ENCODE data around the gene GATAD2B. TPM values are rescaled to one million over a fixed set of nuclear protein-coding genes. Genes with fewer than 3 reads are reported as not detected.

GATAD2B gene
- total and polyA plus RNA-seq, 2 donors (not counting 3 experiments of a cell fraction or from before 2014, with no cell fraction given) = 8.5 to 46.3 TPM

DNA sequence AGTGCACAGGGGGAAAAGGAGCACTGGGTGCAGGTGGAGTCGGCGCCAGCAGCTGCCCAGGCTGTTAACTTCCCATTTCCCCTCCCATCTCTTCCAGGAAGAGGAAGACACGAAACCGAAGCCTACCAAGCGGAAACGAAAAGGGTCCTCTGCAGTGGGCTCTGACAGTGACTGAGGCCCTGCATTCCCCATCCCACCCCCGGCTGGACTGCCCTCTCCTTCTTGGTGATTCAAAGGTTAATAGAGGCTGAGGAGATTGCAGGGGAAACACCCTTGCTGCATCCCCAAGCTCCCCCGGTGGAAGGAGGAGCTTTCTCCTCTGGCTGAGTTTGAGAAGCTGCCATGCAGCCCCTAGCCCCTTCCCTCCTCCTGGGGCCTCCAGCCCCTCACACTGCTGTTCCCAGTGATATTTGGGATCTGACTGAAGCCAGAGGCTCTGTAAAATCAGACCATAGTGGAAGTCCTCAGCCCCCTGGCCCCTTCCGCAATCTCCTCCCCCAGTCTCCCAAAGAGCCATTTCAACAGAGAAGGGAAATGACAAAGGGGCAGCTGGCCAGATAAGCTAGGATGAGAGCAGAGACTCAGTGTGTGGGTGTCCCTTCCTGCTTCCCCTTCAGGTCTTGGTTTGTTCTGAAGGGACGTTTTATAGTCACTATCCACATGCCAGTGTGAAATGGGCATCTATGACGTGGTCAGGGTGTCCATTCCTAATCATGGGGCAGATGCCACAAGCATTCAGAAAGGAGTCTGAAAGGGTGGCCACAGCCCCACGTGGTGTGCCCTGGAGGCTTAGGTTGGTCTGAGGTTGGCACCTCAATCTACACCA, 149.5 kb downstream of the GATAD2B start:
- Histone ChIP-seq H3K9me1 (replicated peaks; ENCODE audit: control insufficient read depth, extremely low read depth, insufficient read depth, low read length) (no peaks in the 10 kb centered on the region), H3K36me3 (ENCODE audit: control insufficient read depth in 2 of 2, extremely low read depth in 1 of 2, insufficient read depth in 2 of 2, low read length in 2 of 2) (peaks cover 3 to 13% of the 10 kb centered on the region in 2 experiments), H3K27ac (ENCODE audit: insufficient read depth, low read depth, low read length) (peak overlapping the region; percentile 10), H2AFZ (ENCODE audit: low read depth, low read length) (peak overlapping the region; percentile 2), H3K4me2 (ENCODE audit: insufficient read depth, low read length) (no peak overlapping the region), H3K4me1 (ENCODE audit: control insufficient read depth, extremely low read depth, insufficient read depth, low read length) (peaks cover 51% of the 10 kb centered on the region), H3K27me3 (ENCODE audit: control insufficient read depth in 2 of 2, insufficient read depth in 2 of 2, low read length in 2 of 2) (no peaks in the 10 kb centered on the region), H3K79me2 (ENCODE audit: control insufficient read depth, insufficient read depth, low read length) (no peaks in the 10 kb centered on the region), H3K9ac (replicated peaks; ENCODE audit: extremely low read depth, insufficient read depth, low read length) (peak overlapping the region; percentile 10), H4K20me1 (replicated peaks; ENCODE audit: control insufficient read depth, extremely low read depth, insufficient read depth, low read length) (no peaks in the 10 kb centered on the region), H3K4me3 (replicated peaks in 1 of 3; ENCODE audit: insufficient read depth in 1 of 3, low read depth in 1 of 3, low read length in 3 of 3) (no peak overlapping the region), H3K9me3 (replicated peaks; ENCODE audit: control insufficient read depth, insufficient read depth, low read length) (no peaks in the 10 kb centered on the region)
- dilution Hi-C loops (cut with MboI; ENCODE audit: extremely low pct_ligation_motif_present, low sequenced_read_pairs) = no loop called here
- FAIRE-seq (peak; percentile 92), DNase-seq (ENCODE audit: low read depth, low spot score) (peak; percentile 55)
- intact Hi-C loops (cut with micrococcal nuclease) = loop anchor here (2.0 kb wide), 2 partner anchors 25 to 263 kb away; no protein-coding TSS in a partner anchor
- BruUV-seq (replicated peaks) = TSS peak; percentile 64
- TF ChIP-seq, protein P1, sequence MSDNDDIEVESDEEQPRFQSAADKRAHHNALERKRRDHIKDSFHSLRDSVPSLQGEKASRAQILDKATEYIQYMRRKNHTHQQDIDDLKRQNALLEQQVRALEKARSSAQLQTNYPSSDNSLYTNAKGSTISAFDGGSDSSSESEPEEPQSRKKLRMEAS (IDR thresholded peaks at IDR 0.05; ENCODE audit: insufficient read depth, insufficient read length) = no peak
- peak; percentile 24 for TF ChIP-seq POLR2AphosphoS5 (IDR thresholded peaks at IDR 0.05; ENCODE audit: insufficient read depth, low read depth, low read length)
- peak; percentile 47 for TF ChIP-seq POLR2A (IDR thresholded peaks at IDR 0.05; ENCODE audit: low read depth, low read length)
- TF ChIP-seq GATA2 (IDR thresholded peaks at IDR 0.05; ENCODE audit: insufficient read depth, insufficient read length, low read depth, low read length) = peak; percentile 81
- TF ChIP-seq, protein P2, sequence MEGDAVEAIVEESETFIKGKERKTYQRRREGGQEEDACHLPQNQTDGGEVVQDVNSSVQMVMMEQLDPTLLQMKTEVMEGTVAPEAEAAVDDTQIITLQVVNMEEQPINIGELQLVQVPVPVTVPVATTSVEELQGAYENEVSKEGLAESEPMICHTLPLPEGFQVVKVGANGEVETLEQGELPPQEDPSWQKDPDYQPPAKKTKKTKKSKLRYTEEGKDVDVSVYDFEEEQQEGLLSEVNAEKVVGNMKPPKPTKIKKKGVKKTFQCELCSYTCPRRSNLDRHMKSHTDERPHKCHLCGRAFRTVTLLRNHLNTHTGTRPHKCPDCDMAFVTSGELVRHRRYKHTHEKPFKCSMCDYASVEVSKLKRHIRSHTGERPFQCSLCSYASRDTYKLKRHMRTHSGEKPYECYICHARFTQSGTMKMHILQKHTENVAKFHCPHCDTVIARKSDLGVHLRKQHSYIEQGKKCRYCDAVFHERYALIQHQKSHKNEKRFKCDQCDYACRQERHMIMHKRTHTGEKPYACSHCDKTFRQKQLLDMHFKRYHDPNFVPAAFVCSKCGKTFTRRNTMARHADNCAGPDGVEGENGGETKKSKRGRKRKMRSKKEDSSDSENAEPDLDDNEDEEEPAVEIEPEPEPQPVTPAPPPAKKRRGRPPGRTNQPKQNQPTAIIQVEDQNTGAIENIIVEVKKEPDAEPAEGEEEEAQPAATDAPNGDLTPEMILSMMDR (IDR thresholded peaks at IDR 0.05; ENCODE audit: extremely low read depth in 1 of 2, insufficient read depth in 1 of 2, low read depth in 1 of 2, low read length in 2 of 2) = no peak
- TF ChIP-seq JUN (IDR thresholded peaks at IDR 0.05; ENCODE audit: borderline replicate concordance, insufficient read depth, insufficient read length, low read depth) = no peak
- TF ChIP-seq MYC (IDR thresholded peaks at IDR 0.05; ENCODE audit: low read depth, low read length) = no peak
- ChIA-PET POLR2A (interaction anchor here (0.5 to 0.8 kb wide), 2 partner anchors 76 to 82 kb away, joined by 3 read pairs; no protein-coding TSS in a partner anchor), CTCF (interaction anchor here (1.3 to 6.2 kb wide), 11 partner anchors 10 to 214 kb away, joined by 4 to 83 read pairs (median 6); partner anchors contain the start of genes NPR1 and S100A13)

Measured in endothelial cell of umbilical vein (primary cell).